Lung (tissue), 12 donors: ENCODE results near the gene NTRK2. TPM values are rescaled to one million over a fixed set of nuclear protein-coding genes. Genes with fewer than 3 reads are reported as not detected.
A peak's percentile ranks its signal among the peaks of the same experiment; 100 is the strongest.

Experiments used
- ATAC-seq: fragments of 200-7000 bp; cut with Tn5 transposase; one replicate; pipeline ENCODE4 v1.9.1; 2020; ENCODE audit warnings: moderate number of reproducible peaks; ENCODE audit not compliant: insufficient read depth, low FRiP score
- DNase-seq, 3 donors: peaks; one replicate each; pipeline ENCODE4 v3.0.0-alpha.2; 2013 to 2017
- H3K27ac ChIP-seq, 2 donors: one replicate each; pipeline ENCODE4 v1.5.1; 2013; ENCODE audit warnings: mild to moderate bottlenecking in 2 of 2, moderate library complexity in 2 of 2, control low read depth in 1 of 2, inconsistent platforms in 1 of 2, low read depth in 1 of 2, low read length in 1 of 2
- H3K27me3 ChIP-seq, 3 donors: one replicate each; pipeline ENCODE4 v1.5.1; 2013; ENCODE audit warnings: low read length in 2 of 3; ENCODE audit not compliant: control insufficient read depth in 3 of 3, insufficient read depth in 3 of 3
- H3K36me3 ChIP-seq, 4 donors: one replicate each; pipeline ENCODE4 v1.5.1; 2013; ENCODE audit warnings: low read length in 4 of 4, mild to moderate bottlenecking in 1 of 4, moderate library complexity in 1 of 4; ENCODE audit not compliant: control insufficient read depth in 4 of 4, insufficient read depth in 4 of 4
- H3K4me1 ChIP-seq, 5 donors: one replicate each; pipeline ENCODE4 v1.5.1; 2013; ENCODE audit warnings: low read length in 5 of 5, mild to moderate bottlenecking in 2 of 5, moderate library complexity in 1 of 5; ENCODE audit not compliant: control insufficient read depth in 5 of 5, insufficient read depth in 5 of 5
- H3K4me3 ChIP-seq: one replicate; pipeline ENCODE4 v1.5.1; 2013; ENCODE audit warnings: mild to moderate bottlenecking, control low read depth, moderate library complexity
- H3K9ac ChIP-seq, 2 donors: one replicate each; pipeline ENCODE4 v1.5.1; 2013; ENCODE audit warnings: low read length in 2 of 2, control low read depth in 1 of 2; ENCODE audit not compliant: insufficient read depth in 1 of 2
- H3K9me3 ChIP-seq, 4 donors: one replicate each; pipeline ENCODE4 v1.5.1; 2013; ENCODE audit warnings: low read length in 3 of 4, mild to moderate bottlenecking in 1 of 4, moderate library complexity in 1 of 4; ENCODE audit not compliant: control insufficient read depth in 4 of 4, insufficient read depth in 3 of 4
- WGBS, 2 donors: extraction: QIAGEN DNeasy Blood & Tissue Kit; methylation state at CpG; one replicate each; pipeline ENCODE4 v1.1.7; 2013; 5-methylcytosine and 5-hydroxymethylcytosine counted together
- polyA plus RNA-seq, 2 donors: library from polyadenylated mRNA; stranded (reverse); fragments of 200-250 nt; gene quantifications; one replicate each; pipeline ENCODE4 v1.2.1, GENCODE V29; 2013
- total RNA-seq, 2 donors: library from RNA; depleted of rRNA in 1 of 2; stranded (reverse); fragments of >200 nt in 1 of 2; gene quantifications; one replicate each; pipeline ENCODE4 v1.2.1, GENCODE V29; 2014 to 2021
- TF ChIP-seq, protein P1 (sequence below): IDR thresholded peaks from 2 replicates; pipeline ENCODE4 v1.5.1; 2012; ENCODE audit warnings: mild to moderate bottlenecking; ENCODE audit errors: control extremely low read depth, extremely low read depth
- donor health status: control.
- donor health status: control.
- donor health status: Bipolar disorder and iron deficiency.
- donor health status: healthy.
- donor health status: DM: yes; HTN: yes; CAD: no.

The NTRK2 gene
- total and polyA plus RNA-seq, 4 donors = 0.33 to 14.4 (median 3.3) TPM

DNA sequence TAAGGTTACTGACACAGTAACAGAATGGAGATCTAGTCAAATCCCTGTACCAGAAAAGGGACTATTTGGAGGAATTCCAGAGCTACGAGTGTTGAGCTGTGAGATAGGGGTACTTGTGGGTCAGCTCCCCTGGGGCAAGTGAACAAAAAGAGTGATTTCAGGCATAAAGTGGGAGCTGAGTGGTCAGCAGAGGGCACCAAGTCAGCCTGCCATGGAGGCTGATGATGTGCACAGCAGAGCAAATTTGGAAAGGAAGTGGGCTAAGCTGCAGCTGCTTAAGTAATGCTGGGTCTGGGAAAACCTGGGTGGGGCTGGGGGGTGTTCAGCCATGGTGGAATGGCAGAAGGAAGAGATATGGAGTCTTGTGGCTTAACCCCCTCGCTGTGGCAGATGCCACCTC, 327.9 kb downstream of the NTRK2 start:
- DNase-seq = peak in 1 of 3 donors; percentile 25
- peaks cover 0 to 2% (median 1%) of the 10 kb centered on the region in 3 donors for H3K27me3 ChIP-seq
- no peaks in the 10 kb centered on the region for H3K4me1 ChIP-seq
- peaks cover 0 to 8% (median 4%) of the 10 kb centered on the region in 4 donors for H3K9me3 ChIP-seq
- WGBS, 2 donors = 43 to 71% methylated on average over 2 of the region's 2 CpGs
- no peak overlapping the region for H3K27ac ChIP-seq
- ATAC-seq = no peak
- TF ChIP-seq, protein P1, sequence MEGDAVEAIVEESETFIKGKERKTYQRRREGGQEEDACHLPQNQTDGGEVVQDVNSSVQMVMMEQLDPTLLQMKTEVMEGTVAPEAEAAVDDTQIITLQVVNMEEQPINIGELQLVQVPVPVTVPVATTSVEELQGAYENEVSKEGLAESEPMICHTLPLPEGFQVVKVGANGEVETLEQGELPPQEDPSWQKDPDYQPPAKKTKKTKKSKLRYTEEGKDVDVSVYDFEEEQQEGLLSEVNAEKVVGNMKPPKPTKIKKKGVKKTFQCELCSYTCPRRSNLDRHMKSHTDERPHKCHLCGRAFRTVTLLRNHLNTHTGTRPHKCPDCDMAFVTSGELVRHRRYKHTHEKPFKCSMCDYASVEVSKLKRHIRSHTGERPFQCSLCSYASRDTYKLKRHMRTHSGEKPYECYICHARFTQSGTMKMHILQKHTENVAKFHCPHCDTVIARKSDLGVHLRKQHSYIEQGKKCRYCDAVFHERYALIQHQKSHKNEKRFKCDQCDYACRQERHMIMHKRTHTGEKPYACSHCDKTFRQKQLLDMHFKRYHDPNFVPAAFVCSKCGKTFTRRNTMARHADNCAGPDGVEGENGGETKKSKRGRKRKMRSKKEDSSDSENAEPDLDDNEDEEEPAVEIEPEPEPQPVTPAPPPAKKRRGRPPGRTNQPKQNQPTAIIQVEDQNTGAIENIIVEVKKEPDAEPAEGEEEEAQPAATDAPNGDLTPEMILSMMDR = no peak
- no peak overlapping the region for H3K9ac ChIP-seq
- no peak overlapping the region for H3K4me3 ChIP-seq
- no peaks in the 10 kb centered on the region for H3K36me3 ChIP-seq

DNA sequence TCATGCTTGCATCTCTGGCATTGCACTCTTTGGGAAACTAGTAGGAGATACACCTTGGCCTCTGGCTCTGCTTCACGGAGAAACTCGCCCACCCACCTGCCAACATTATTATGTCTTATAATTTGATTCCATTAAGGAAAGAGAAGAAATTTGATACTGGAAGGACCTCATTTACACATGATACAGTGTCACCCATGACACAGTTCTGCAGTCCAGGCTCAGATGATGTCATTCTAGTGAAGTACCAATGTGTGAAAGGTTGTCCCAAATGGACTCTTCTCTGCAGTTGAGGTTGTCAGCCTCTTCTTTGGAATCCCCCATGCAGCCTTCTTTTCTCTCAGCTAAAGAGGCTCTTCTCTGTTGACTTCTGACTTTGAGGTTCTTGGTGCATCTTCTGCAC, 329.1 kb downstream of the NTRK2 start:
- DNase-seq (no peak), ATAC-seq (no peak)
- Histone ChIP-seq H3K27ac (no peak overlapping the region), H3K36me3 (no peaks in the 10 kb centered on the region), H3K4me1 (no peaks in the 10 kb centered on the region), H3K9me3 (peaks cover 0 to 8% (median 4%) of the 10 kb centered on the region in 4 donors), H3K9ac (no peak overlapping the region), H3K4me3 (no peak overlapping the region), H3K27me3 (no peaks in the 10 kb centered on the region)
- TF ChIP-seq, protein P1 = no peak
- 46 to 70% methylated on average over 2 of the region's 2 CpGs for WGBS, 2 donors

DNA sequence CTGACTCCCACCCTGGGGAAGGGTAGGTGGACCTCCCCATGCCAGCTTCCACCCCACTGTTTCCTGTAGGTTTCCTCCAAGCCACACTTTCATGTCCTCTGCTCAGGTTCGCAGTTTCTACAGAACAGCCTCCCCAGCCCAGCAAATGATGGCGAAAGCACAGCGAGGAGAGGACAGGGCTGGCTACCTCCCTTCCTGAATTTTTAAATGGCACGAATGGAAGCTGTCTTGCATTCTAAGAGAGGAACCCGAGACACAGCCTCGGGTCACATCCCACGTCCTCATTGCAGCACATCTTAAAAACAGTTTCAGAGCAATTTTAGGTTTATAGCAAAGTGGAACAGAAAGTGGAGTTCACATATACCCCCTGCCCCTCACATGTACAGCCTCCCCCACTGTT, 330.3 kb downstream of the NTRK2 start:
- ATAC-seq (no peak), DNase-seq (no peak)
- 79 to 90% methylated on average over 7 of the region's 7 CpGs for WGBS, 2 donors

More for the DNA sequence above, 330.3 kb downstream of the NTRK2 start:
- Histone ChIP-seq H3K9ac (no peak overlapping the region), H3K27me3 (no peaks in the 10 kb centered on the region), H3K36me3 (no peaks in the 10 kb centered on the region), H3K9me3 (peaks cover 0 to 8% (median 4%) of the 10 kb centered on the region in 4 donors), H3K4me1 (no peaks in the 10 kb centered on the region), H3K27ac (no peak overlapping the region), H3K4me3 (no peak overlapping the region)
- TF ChIP-seq, protein P1 = no peak
